BJ (cell line): ENCODE measurements around the gene PI4KB. TPM values are rescaled to one million over a fixed set of nuclear protein-coding genes. Genes with fewer than 3 reads are reported as not detected.

Experiments
- CTCF ChIA-PET: fragments of 350-600 bp; formaldehyde crosslinking; extraction: SDS; loops from one replicate; lab custom pipeline; 2021; ENCODE audit warnings: antibody characterized with exemption, inconsistent platforms; lab: Yijun Ruan, JAX
- POLR2A ChIA-PET: fragments of 300-600 bp; sonication (Branson Sonifier 250); formaldehyde crosslinking; extraction: SDS; loops from one replicate; lab custom pipeline; 2021; ENCODE audit warnings: antibody characterized with exemption; lab: Charles Lee
- DNase-seq: peaks from one replicate; pipeline ENCODE4 v3.0.0-alpha.2; 2011; ENCODE audit warnings: low read depth
- H3K27me3 ChIP-seq: 2 replicates; pipeline ENCODE4 v1.6.0; 2011; ENCODE audit warnings: low read length; ENCODE audit not compliant: control insufficient read depth, insufficient read depth
- H3K36me3 ChIP-seq: 2 replicates; pipeline ENCODE4 v1.5.1; 2011; ENCODE audit warnings: low read length; ENCODE audit not compliant: control insufficient read depth, insufficient read depth
- H3K4me3 ChIP-seq: 2 replicates; pipeline ENCODE4 v1.5.1; 2011; ENCODE audit warnings: low read depth, mild to moderate bottlenecking, control low read depth, low read length
- polyA plus RNA-seq: library from polyadenylated mRNA; depleted of rRNA; stranded (reverse); fragments of >200 nt; gene quantifications from 2 replicates; pipeline ENCODE4 v1.2.3, GENCODE V29; 2011
- TF ChIP-seq, protein P1 (sequence below): IDR thresholded peaks from 2 replicates; pipeline ENCODE4 v1.5.1; 2011; ENCODE audit warnings: low read depth, mild to moderate bottlenecking, control low read depth, inconsistent platforms, low read length, moderate library complexity; ENCODE audit not compliant: insufficient read depth

The PI4KB gene
- polyA plus RNA-seq, 1 experiment = 98.2 TPM

DNA sequence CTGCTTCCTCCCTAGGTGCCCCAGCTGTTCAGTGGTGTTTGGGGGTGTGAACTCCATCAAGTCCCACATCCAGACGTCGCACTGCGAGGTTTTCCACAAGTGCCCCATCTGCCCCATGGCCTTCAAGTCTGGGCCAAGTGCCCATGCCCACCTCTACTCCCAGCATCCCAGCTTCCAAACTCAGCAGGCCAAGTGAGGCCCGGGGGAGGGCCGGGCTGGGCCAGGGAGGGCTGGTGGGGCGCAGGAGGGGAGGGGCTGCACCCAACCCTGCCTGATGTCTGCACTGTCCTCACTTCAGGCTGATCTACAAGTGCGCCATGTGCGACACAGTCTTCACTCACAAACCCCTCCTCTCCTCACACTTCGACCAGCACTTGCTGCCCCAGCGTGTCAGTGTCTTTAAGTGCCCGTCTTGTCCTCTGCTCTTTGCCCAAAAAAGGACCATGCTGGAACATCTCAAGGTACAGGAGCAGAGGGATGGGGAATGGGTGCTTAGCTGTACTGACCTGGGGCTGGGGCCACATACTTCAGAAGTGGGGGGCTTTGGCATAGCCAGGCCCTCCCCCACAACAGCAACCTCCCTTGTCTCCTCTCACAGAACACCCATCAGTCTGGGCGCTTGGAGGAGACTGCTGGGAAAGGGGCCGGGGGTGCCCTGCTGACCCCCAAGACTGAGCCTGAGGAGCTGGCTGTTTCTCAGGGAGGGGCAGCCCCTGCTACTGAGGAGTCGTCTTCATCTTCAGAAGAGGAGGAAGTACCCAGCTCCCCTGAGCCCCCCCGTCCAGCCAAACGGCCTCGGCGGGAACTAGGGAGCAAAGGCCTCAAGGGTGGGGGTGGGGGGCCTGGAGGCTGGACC lies 37.9 kb downstream of the PI4KB start:
- ChIA-PET POLR2A (no interaction called here), CTCF (interaction anchor here (1.3 kb wide), 1 partner anchor 11 kb away, joined by 6 read pairs; no protein-coding TSS in a partner anchor)
- no peak overlapping the region for H3K4me3 ChIP-seq
- DNase-seq = no peak
- TF ChIP-seq, protein P1, sequence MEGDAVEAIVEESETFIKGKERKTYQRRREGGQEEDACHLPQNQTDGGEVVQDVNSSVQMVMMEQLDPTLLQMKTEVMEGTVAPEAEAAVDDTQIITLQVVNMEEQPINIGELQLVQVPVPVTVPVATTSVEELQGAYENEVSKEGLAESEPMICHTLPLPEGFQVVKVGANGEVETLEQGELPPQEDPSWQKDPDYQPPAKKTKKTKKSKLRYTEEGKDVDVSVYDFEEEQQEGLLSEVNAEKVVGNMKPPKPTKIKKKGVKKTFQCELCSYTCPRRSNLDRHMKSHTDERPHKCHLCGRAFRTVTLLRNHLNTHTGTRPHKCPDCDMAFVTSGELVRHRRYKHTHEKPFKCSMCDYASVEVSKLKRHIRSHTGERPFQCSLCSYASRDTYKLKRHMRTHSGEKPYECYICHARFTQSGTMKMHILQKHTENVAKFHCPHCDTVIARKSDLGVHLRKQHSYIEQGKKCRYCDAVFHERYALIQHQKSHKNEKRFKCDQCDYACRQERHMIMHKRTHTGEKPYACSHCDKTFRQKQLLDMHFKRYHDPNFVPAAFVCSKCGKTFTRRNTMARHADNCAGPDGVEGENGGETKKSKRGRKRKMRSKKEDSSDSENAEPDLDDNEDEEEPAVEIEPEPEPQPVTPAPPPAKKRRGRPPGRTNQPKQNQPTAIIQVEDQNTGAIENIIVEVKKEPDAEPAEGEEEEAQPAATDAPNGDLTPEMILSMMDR = no peak
- H3K36me3 ChIP-seq = peaks cover 61% of the 10 kb centered on the region
- no peaks in the 10 kb centered on the region for H3K27me3 ChIP-seq

DNA sequence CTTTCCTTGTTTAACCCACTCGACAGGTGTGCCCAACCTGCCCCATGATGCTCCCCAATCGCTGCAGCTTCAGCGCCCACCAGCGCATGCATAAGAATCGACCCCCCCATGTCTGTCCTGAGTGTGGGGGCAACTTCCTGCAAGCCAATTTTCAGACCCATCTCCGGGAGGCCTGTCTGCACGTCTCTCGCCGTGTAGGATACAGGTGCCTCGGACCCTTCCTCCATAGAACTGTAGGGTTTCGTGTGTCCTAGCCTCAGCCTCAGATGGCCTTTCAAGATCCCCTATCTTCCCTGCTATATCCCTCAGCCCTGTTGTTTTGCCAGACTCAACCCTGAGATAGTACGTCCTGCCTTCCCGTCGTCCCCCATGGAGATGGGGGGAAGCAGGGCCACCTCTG lies 38.7 kb downstream of the PI4KB start:
- peaks cover 53% of the 10 kb centered on the region for H3K36me3 ChIP-seq
- H3K4me3 ChIP-seq = no peak overlapping the region
- ChIA-PET POLR2A (no interaction called here), CTCF (interaction anchor here (1.3 kb wide), 1 partner anchor 12 kb away, joined by 6 read pairs; no protein-coding TSS in a partner anchor)
- H3K27me3 ChIP-seq = no peaks in the 10 kb centered on the region
- TF ChIP-seq, protein P1 = no peak
- DNase-seq = no peak

DNA sequence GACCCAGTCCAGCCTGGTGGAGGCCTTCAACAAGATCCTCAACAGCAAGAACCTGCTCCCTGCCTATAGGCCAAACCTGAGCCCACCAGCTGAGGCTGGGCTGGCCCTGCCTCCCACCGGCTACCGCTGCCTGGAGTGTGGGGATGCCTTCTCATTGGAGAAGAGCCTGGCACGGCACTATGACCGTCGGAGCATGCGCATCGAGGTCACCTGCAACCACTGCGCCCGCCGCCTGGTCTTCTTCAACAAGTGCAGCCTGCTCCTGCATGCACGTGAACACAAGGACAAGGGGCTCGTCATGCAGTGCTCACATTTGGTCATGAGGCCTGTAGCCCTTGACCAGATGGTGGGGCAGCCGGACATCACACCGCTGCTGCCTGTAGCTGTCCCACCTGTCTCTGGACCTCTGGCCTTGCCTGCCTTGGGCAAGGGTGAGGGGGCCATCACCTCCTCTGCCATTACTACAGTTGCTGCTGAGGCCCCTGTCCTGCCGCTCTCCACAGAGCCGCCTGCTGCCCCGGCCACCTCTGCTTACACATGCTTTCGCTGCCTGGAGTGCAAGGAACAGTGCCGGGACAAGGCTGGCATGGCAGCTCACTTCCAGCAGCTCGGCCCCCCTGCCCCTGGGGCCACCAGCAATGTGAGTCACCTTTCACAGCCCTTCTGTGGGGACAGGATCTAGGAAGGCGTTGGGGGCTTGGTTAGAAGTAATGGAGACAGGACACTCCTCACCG lies 39.3 kb downstream of the PI4KB start:
- no peaks in the 10 kb centered on the region for H3K27me3 ChIP-seq
- peaks cover 50% of the 10 kb centered on the region for H3K36me3 ChIP-seq
- no peak for DNase-seq
- CTCF ChIA-PET = interaction anchor here (1.3 kb wide), 1 partner anchor 13 kb away, joined by 6 read pairs; no protein-coding TSS in a partner anchor
- POLR2A ChIA-PET = no interaction called here
- no peak overlapping the region for H3K4me3 ChIP-seq
- TF ChIP-seq, protein P1 = no peak

DNA sequence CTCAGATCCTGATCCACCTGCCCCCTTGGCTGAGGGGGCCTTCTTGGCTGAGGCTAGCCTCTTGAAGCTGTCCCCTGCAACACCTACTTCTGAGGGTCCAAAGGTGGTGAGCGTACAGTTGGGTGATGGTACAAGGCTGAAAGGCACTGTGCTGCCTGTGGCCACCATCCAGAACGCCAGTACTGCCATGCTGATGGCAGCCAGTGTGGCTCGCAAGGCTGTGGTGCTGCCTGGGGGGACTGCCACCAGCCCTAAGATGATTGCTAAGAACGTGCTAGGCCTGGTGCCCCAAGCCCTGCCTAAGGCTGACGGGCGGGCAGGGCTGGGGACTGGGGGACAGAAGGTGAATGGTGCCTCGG lies 39.9 kb downstream of the PI4KB start:
- H3K36me3 ChIP-seq = peaks cover 44% of the 10 kb centered on the region
- POLR2A ChIA-PET = no interaction called here
- CTCF ChIA-PET = no interaction called here
- DNase-seq = no peak
- no peaks in the 10 kb centered on the region for H3K27me3 ChIP-seq
- H3K4me3 ChIP-seq = no peak overlapping the region
- TF ChIP-seq, protein P1 = no peak
